GM06990 (cell line): ENCODE data around the gene CATSPERB.

Experiments used
- DNase-seq: peaks from one replicate; pipeline ENCODE4 v3.0.0-alpha.2; 2011; ENCODE audit not compliant: insufficient read length; ENCODE audit errors: extremely low read depth
- H3K27me3 ChIP-seq: replicated peaks from 2 replicates; pipeline ENCODE4 v1.6.0; 2011; ENCODE audit warnings: low read length; ENCODE audit not compliant: control insufficient read depth, insufficient read depth
- H3K36me3 ChIP-seq: 2 replicates; pipeline ENCODE4 v1.5.1; 2011; ENCODE audit warnings: low read length; ENCODE audit not compliant: control insufficient read depth, insufficient read depth
- H3K4me3 ChIP-seq: replicated peaks from 2 replicates; pipeline ENCODE4 v1.5.1; 2011; ENCODE audit warnings: low read depth, mild to moderate bottlenecking, control low read depth, low read length
- TF ChIP-seq, protein P1 (sequence below): IDR thresholded peaks from 2 replicates; pipeline ENCODE4 v1.5.1; 2011; ENCODE audit warnings: low read length, control low read depth, mild to moderate bottlenecking, inconsistent platforms; ENCODE audit not compliant: insufficient read depth, poor library complexity, severe bottlenecking

The CATSPERB gene

DNA sequence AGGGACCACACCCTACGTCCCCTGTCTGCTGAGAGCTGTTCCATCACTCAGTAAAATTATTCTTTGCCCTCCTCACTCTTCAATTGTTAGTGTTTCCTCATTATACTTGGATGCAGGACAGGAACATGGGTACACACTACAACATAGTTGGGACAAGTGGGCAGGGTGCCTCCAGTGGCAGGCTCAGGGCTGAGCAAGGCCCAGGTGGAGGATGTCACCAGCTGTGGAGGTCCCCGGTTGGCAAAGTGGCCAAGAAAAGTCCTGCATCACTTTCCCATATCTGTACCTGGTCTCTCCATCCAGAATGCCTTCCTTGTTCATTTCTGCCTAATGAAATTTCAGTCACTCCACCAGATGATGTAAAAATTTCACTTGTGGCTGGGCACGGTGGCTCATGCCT lies 149.1 kb downstream of the CATSPERB start:
- Histone ChIP-seq H3K27me3 (no peaks in the 10 kb centered on the region; the same call in 1 of the 2 replicates), H3K4me3 (no peak overlapping the region), H3K36me3 (no peaks in the 10 kb centered on the region)
- TF ChIP-seq, protein P1, sequence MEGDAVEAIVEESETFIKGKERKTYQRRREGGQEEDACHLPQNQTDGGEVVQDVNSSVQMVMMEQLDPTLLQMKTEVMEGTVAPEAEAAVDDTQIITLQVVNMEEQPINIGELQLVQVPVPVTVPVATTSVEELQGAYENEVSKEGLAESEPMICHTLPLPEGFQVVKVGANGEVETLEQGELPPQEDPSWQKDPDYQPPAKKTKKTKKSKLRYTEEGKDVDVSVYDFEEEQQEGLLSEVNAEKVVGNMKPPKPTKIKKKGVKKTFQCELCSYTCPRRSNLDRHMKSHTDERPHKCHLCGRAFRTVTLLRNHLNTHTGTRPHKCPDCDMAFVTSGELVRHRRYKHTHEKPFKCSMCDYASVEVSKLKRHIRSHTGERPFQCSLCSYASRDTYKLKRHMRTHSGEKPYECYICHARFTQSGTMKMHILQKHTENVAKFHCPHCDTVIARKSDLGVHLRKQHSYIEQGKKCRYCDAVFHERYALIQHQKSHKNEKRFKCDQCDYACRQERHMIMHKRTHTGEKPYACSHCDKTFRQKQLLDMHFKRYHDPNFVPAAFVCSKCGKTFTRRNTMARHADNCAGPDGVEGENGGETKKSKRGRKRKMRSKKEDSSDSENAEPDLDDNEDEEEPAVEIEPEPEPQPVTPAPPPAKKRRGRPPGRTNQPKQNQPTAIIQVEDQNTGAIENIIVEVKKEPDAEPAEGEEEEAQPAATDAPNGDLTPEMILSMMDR: no peak
- DNase-seq: no peak

GRCh38 chr14:91580876-91581577 lies 150.9 kb downstream of the CATSPERB start:
- Histone ChIP-seq H3K27me3 (no peaks in the 10 kb centered on the region; the same call in none of the 2 replicates), H3K36me3 (no peaks in the 10 kb centered on the region), H3K4me3 (no peak overlapping the region)
- DNase-seq: no peak
- TF ChIP-seq, protein P1: no peak

DNA sequence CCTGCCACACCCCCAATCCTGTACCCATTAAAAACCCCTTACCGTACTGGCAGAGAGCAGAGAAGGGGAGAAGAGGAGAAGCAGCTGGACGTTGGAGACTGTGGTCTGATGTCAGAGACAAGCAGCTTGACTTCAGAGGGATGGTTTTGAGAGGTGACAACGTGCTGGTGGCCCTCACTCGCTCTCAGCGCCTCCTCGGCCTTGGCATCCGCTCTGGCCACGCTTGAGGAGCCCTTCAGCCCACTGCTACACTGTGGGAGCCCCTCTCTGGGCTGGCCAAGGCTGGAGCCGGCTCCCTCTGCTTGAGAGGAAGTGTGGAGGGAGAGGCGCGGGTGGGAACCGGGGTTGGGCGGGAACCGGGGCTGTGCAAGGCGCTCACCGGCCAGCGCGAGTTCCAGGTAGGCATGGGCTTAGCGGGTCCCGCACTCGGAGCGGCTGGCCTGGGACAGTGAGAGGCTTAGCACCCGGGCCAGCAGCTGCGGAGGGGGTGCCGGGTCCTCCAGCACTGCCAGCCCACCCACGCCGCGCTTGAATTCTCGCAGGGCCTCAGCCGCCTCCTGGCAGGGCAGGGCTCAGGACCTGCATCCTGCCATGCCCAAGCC lies 154.2 kb downstream of the CATSPERB start:
- H3K4me3 ChIP-seq: no peak overlapping the region
- DNase-seq: no peak
- TF ChIP-seq, protein P1: no peak
- H3K27me3 ChIP-seq: no peaks in the 10 kb centered on the region; the same call in none of the 2 replicates
- H3K36me3 ChIP-seq: no peaks in the 10 kb centered on the region

GRCh38 chr14:91575469-91576208 lies 156.2 kb downstream of the CATSPERB start:
- no peak for DNase-seq
- Histone ChIP-seq H3K27me3 (no peaks in the 10 kb centered on the region; the same call in none of the 2 replicates), H3K36me3 (no peaks in the 10 kb centered on the region), H3K4me3 (no peak overlapping the region)
- TF ChIP-seq, protein P1: no peak

DNA sequence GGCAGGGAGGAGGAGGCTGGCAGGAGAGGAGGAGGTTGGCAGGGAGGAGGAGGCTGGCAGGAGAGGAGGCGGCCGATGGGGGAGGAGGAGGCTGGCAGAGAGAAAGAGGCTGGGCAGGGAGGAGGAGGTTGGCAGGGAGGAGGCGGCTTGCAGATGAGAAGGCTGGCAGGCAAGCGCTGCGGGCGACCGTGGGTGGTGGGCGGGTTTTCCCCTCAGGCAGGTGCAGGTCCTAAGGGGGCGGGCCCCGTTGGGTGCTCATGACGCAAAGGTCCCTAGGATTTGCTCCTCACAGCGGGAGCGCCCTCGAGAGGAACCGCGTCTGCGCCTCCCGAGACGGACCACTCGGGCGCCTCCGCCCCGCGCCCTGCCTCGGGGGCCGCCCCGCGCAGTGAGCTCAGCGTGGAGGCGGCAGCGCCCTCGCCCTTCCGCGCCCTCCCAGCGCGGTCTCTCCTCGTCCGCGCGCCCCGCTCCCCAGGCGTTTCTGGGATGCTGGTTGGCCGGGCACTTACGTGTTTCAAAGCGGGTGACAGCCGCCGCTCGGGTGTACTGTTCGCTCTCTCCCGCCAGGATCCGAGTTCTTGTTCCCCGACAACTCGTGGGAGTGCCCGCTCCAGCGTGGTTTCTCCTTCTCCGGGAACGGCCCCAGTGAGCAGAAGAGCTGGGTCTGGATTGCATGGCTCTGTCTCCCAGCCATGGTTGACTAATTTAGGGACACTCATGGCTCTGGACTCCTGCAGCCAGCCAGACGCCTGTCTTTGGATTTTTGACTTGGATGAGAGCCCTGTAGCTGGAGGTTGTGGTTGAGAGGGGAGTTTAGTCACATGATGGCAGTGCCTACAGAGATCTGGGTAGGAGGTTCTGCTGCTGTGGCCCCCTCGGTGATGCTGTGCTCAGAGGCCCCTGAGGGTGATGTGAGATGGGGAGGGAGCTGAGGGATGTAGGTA lies 157.7 kb downstream of the CATSPERB start:
- TF ChIP-seq, protein P1: no peak
- DNase-seq: peak; percentile 34
- Histone ChIP-seq H3K27me3 (no peaks in the 10 kb centered on the region; the same call in none of the 2 replicates), H3K36me3 (no peaks in the 10 kb centered on the region), H3K4me3 (peak overlapping the region; percentile 51)
